ENCODE data around the gene DEPDC4.

The DEPDC4 gene

DNA sequence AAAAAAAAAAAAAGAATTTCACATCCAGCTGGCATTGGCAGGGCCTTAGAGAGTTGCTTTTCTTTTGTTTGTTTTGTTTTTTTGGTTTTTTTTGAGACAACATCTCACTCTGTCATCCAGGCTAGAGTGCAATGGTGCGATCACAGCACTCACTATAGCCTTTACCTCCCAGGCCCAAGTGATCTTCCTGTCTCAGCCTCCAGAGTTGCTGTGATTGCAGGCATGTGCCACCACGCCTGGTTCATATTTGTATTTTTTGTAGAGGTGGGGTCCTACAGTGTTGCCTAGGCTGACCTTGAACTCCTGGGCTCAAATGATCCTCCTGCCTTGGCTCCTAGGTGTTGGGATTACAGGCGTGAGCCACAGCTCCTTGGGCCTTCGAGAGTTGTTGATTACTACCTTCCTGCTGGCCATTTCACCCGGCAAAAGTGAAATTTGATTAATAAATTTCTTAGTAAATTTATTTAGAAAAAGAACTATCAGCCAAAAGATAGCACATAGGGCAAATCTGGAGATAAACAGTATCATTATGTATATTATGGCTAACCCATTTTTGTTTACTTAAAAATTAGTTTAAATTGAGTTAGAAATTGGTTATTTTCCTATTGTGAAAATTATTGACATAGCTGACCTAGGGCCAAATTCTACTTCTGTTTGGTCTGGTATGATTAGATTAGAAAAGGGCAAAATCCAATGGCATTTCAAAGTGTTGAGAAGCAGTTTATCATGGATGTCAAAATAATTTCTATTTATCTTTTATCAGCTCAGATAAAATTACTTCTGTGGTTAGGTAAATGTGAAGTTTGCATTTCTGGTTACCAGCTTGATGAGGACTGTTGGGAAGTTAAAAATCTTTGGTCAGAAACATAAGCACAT is 53.6 kb downstream of the DEPDC4 start:
- DNase-seq (ENCODE audit: low spot score) = no peak

DNA sequence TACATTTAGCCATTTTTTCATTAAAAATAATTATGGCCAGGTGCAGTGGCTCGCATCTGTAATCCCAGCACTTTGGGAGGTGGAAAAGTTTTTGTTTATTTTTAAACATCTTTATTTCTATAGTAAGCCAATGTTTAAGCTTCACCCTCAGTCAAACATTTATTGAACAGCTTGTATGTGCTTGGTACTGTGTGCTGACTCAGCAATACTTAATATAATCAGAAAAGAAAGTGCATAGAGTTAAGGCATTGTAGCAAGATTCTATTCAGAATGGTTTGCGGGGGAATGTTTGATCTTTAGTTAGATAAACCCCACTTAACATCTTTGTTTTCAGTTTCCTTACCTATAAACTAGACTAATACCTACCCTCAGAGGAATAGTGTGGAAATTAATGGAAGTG is 55.2 kb downstream of the DEPDC4 start:
- DNase-seq (ENCODE audit: low spot score) = no peak

DNA sequence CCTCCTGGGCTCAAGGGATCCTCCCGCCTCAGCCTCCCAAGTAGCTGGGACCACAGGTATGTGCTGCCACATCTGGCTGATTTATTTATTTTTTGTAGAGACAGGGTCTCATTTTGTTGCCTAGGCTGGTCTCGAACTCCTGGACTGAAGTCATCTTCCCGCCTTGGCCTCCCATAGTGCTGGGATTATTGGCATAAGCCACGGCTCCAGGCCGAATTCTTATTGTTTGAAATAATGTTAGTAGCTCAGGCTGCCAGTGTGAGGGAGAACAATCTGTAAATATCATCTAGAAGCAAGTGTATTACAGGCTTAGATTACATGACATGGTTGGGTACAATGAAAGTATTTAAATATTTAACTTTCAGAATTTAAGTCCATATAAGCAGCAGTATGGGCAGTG is 58.0 kb downstream of the DEPDC4 start:
- DNase-seq (ENCODE audit: low spot score) = no peak

DNA sequence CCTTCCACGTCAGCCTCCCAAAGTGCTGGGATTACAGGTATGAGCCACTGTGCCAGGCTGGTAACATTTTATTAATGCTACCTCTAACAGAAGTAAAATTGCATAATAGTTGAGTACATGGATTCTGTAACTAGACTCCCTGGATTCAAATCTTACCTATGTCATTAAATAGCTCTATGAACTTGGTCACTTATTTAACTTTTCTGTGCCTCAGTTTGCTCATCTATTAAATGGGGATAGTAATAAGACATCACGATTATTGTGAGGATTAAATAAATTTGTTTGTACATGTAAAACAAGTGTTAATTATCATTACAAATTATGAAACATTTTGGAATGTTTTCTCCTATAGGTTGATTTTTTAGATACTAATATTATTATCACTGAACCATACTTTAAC is 59.6 kb downstream of the DEPDC4 start:
- no peak for DNase-seq (ENCODE audit: low spot score)

DNA sequence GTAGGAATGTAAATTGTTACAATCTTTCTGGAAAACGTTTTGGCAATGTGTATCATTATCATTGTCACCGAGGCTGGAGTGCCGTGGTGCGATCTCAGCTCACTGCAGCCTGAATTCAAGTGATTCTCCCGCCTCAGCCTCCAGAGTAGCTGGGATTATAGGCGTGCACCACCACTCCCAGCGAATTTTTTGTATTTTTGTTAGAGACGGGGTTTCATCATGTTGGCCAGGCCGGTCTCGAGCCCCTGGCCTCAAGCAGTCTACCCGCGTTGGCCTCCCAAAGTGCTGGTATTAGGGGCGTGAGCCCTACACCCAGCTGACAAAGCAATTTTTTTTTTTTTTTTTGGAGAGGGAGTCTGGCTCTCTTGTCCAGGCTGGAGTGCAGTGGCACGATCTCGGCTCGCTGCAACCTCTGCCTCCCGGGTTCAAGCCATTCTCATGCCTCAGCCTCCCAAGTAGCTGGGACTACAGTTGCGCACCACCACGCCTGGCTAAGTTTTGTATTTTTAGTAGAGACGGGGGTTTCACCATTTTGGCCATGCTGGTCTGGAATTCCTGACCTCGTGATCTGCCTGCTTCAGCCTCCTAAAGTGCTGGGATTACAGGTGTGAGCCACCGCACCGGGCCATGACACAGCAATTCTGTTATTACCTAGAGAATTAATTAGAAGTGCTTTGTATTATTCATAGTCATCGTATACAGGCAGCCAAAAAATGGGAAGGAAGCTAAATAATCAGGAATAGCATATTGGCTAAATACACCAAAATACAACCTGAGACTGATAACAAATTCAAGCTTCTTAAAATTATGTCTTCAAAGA is 65.1 kb downstream of the DEPDC4 start:
- DNase-seq (ENCODE audit: low spot score) = no peak

- DNase-seq (ENCODE audit: low spot score) = peak; percentile 95
Observed at GRCh38 chr12:100200463-100201181, 66.3 kb downstream of the DEPDC4 start, which contains the start of gene ACTR6. TSS of gene ACTR6 (plus strand) at chr12:100200815. CDS start at chr12:100200852, 37 bp downstream.

- DNase-seq (ENCODE audit: low spot score) = peak; percentile 69
Observed at GRCh38 chr12:100199347-100200149, 67.3 kb downstream of the DEPDC4 start.

GRCh38 chr12:100199023-100199346 is 67.9 kb downstream of the DEPDC4 start:
- DNase-seq (ENCODE audit: low spot score) = no peak

- DNase-seq (ENCODE audit: low spot score) = no peak
Observed at GRCh38 chr12:100197486-100197885, 69.4 kb downstream of the DEPDC4 start.

DNA sequence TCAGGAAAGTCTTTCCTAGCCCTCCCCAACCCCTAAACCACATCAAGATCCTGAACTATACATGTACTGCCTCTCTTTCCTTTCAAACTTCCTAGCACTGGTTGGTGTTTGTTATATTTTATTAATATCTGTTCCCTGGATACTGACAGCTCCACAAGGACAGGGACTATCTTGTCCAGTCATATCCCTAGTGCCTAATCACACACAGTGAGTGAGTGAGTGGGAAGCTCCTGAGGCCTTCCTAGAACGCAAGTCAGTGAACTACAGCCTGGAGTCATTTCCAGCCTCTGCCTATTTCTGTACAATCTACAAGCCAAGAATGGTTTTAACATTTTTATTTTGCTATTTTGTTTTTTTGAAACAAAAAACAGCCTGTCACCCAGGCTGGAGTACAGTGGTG is 73.8 kb downstream of the DEPDC4 start:
- no peak for DNase-seq (ENCODE audit: low spot score)
